Esophagus muscularis mucosa (tissue), 4 donors: ENCODE measurements around the gene GCDH. TPM values are rescaled to one million over a fixed set of nuclear protein-coding genes. Genes with fewer than 3 reads are reported as not detected.

Experiments used
- DNase-seq: peaks from one replicate; pipeline ENCODE4 v3.0.0-alpha.2; 2017; ENCODE audit errors: extremely low spot score
- H3K27ac ChIP-seq, 4 donors: fragments of 200-600 bp; sonication (generic); replicated peaks in 1 of 4; 1 replicate in 3 of 4; 2 replicates in 1 of 4; pipeline ENCODE4 v1.5.1; 2016 to 2019; ENCODE audit warnings: mild to moderate bottlenecking in 1 of 4
- H3K27me3 ChIP-seq, 4 donors: fragments of 200-600 bp; sonication (generic); one replicate each; pipeline versions ENCODE4 v1.5.1 to v1.6.0; 2016 to 2019
- H3K36me3 ChIP-seq, 4 donors: fragments of 200-600 bp; sonication (generic); one replicate each; pipeline ENCODE4 v1.5.1; 2016 to 2019
- H3K4me1 ChIP-seq, 4 donors: fragments of 200-600 bp; sonication (generic); one replicate each; pipeline ENCODE4 v1.5.1; 2016 to 2019
- H3K4me3 ChIP-seq, 4 donors: fragments of 200-600 bp; sonication (generic); 1 replicate in 2 of 4; 2 replicates in 2 of 4; pipeline ENCODE4 v1.5.1; 2016 to 2019; ENCODE audit warnings: mild to moderate bottlenecking in 4 of 4, moderate library complexity in 1 of 4
- H3K9me3 ChIP-seq, 4 donors: fragments of 200-600 bp; sonication (generic); 1 replicate in 3 of 4; 2 replicates in 1 of 4; pipeline ENCODE4 v1.5.1; 2016 to 2019
- CTCF ChIP-seq, 3 experiments: fragments of 200-600 bp in 2 of 3; fragments of 450-650 bp in 1 of 3; sonication (generic) in 2 of 3; IDR thresholded peaks; one replicate each; pipeline ENCODE4 v1.5.1; 2017 to 2019; ENCODE audit warnings: antibody characterized with exemption in 3 of 3, mild to moderate bottlenecking in 2 of 3, moderate library complexity in 1 of 3
- EP300 ChIP-seq: sonication (generic); formaldehyde crosslinking; IDR thresholded peaks from one replicate; pipeline ENCODE4 v1.6.1; 2017; ENCODE audit warnings: antibody characterized with exemption
- POLR2A ChIP-seq: fragments of 450-650 bp; IDR thresholded peaks from one replicate; pipeline ENCODE4 v1.6.1; 2017; ENCODE audit warnings: antibody characterized with exemption, moderate library complexity, mild to moderate bottlenecking, low read depth
- POLR2AphosphoS5 ChIP-seq, 2 donors: sonication (generic); formaldehyde crosslinking; IDR thresholded peaks; one replicate each; pipeline ENCODE4 v1.6.1; 2017; ENCODE audit warnings: antibody characterized with exemption in 2 of 2
- WGBS: methylation state at CpG from one replicate; pipeline ENCODE4 v1.1.5; 2018; 5-methylcytosine and 5-hydroxymethylcytosine counted together
- intact Hi-C: fragments of 100-400 bp; cut with DNase I; formaldehyde crosslinking; loops from one replicate; pipeline ENCODE4 v1.15.1; 2023
- total RNA-seq, 4 donors: library from RNA; depleted of rRNA; stranded (reverse); fragments of >200 nt; gene quantifications; one replicate each; pipeline versions ENCODE4 v1.1.0 to v1.2.1, GENCODE V29; 2016

Gene GCDH
- total RNA-seq, 4 donors from 2014 or later: 36.1 to 63.6 (median 52.9) TPM

GRCh38 chr19:12864143-12864542 is 26.8 kb upstream of the GCDH start:
- Histone ChIP-seq H3K27ac (no peak overlapping the region), H3K4me3 (no peak overlapping the region), H3K27me3 (peaks cover 0 to 35% (median 0%) of the 10 kb centered on the region in 4 donors), H3K4me1 (peaks cover 6 to 11% (median 10%) of the 10 kb centered on the region in 4 donors), H3K9me3 (no peaks in the 10 kb centered on the region), H3K36me3 (no peaks in the 10 kb centered on the region)
- intact Hi-C loops: no loop called here
- DNase-seq: no peak
- WGBS: 77% methylated on average over 4 of the region's 4 CpGs
- TF ChIP-seq CTCF (IDR thresholded peaks at IDR 0.05) (no peak), EP300 (no peak), POLR2AphosphoS5 (IDR thresholded peaks at IDR 0.05) (no peak), POLR2A (no peak)

GRCh38 chr19:12864721-12865715 is 25.9 kb upstream of the GCDH start:
- H3K36me3 ChIP-seq: no peaks in the 10 kb centered on the region
- H3K4me3 ChIP-seq: no peak overlapping the region
- peaks cover 6 to 11% (median 10%) of the 10 kb centered on the region in 4 donors for H3K4me1 ChIP-seq
- 83% methylated on average over 29 of the region's 34 CpGs for WGBS
- H3K9me3 ChIP-seq: no peaks in the 10 kb centered on the region
- no peak overlapping the region for H3K27ac ChIP-seq
- intact Hi-C loops: no loop called here
- TF ChIP-seq POLR2A: no peak
- no peak for TF ChIP-seq POLR2AphosphoS5 (IDR thresholded peaks at IDR 0.05)
- no peak for TF ChIP-seq CTCF (IDR thresholded peaks at IDR 0.05)
- TF ChIP-seq EP300: no peak
- H3K27me3 ChIP-seq: peaks cover 0 to 40% (median 0%) of the 10 kb centered on the region in 4 donors
- no peak for DNase-seq

GRCh38 chr19:12865746-12866415 is 25.1 kb upstream of the GCDH start:
- Histone ChIP-seq H3K4me3 (no peak overlapping the region), H3K27ac (no peak overlapping the region), H3K4me1 (peaks cover 6 to 11% (median 10%) of the 10 kb centered on the region in 4 donors), H3K36me3 (no peaks in the 10 kb centered on the region), H3K27me3 (peaks cover 0 to 40% (median 0%) of the 10 kb centered on the region in 4 donors), H3K9me3 (no peaks in the 10 kb centered on the region)
- DNase-seq: no peak
- TF ChIP-seq EP300 (no peak), POLR2AphosphoS5 (IDR thresholded peaks at IDR 0.05) (no peak), POLR2A (no peak), CTCF (IDR thresholded peaks at IDR 0.05) (no peak)
- 86% methylated on average over 13 of the region's 19 CpGs for WGBS
- intact Hi-C loops: no loop called here

GRCh38 chr19:12866416-12867119 is 24.4 kb upstream of the GCDH start:
- TF ChIP-seq POLR2AphosphoS5 (IDR thresholded peaks at IDR 0.05): no peak
- no peak for TF ChIP-seq EP300
- TF ChIP-seq CTCF (IDR thresholded peaks at IDR 0.05): no peak
- TF ChIP-seq POLR2A: no peak
- Histone ChIP-seq H3K27me3 (peaks cover 0 to 40% (median 0%) of the 10 kb centered on the region in 4 donors), H3K36me3 (no peaks in the 10 kb centered on the region), H3K4me1 (peaks cover 6 to 11% (median 10%) of the 10 kb centered on the region in 4 donors), H3K4me3 (no peak overlapping the region), H3K9me3 (no peaks in the 10 kb centered on the region), H3K27ac (no peak overlapping the region)
- no peak for DNase-seq
- intact Hi-C loops: no loop called here
- WGBS: 90% methylated on average over 29 of the region's 29 CpGs
